Stimulated activated CD8-positive, alpha-beta memory T cell treated with anti-CD3 and anti-CD28 coated beads, Interleukin-12 subunit alpha, Interleukin-12 subunit beta, amount 100 ng/mL, for 24 hours (primary cell): ENCODE results near the gene PRSS21.
A peak's percentile ranks its signal among the peaks of the same experiment; 100 is the strongest.

Experiments
- DNase-seq: peaks from one replicate; pipeline ENCODE4 v3.0.0-alpha.2; 2020; ENCODE audit errors: extremely low read depth

The PRSS21 gene

DNA sequence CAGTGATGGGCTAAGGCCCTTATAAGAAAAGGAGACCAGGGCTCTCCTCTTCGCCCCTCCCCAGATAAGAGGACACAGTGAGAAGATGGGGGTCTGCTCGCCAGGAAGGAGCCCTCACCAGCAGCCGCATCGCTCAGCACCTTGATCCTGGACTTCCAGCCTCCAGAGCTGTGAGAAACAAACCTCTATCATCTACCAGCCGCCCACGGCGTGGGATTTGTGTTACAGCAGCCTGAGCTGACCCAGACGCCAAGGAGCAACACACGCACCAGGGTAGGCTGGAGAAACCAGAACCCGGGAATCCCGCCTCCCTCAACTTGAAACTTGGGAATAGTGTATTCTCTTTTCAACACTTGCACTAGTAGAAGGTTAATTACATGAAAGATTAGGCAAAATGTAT lies 8.9 kb downstream of the PRSS21 start:
- DNase-seq: no peak

DNA sequence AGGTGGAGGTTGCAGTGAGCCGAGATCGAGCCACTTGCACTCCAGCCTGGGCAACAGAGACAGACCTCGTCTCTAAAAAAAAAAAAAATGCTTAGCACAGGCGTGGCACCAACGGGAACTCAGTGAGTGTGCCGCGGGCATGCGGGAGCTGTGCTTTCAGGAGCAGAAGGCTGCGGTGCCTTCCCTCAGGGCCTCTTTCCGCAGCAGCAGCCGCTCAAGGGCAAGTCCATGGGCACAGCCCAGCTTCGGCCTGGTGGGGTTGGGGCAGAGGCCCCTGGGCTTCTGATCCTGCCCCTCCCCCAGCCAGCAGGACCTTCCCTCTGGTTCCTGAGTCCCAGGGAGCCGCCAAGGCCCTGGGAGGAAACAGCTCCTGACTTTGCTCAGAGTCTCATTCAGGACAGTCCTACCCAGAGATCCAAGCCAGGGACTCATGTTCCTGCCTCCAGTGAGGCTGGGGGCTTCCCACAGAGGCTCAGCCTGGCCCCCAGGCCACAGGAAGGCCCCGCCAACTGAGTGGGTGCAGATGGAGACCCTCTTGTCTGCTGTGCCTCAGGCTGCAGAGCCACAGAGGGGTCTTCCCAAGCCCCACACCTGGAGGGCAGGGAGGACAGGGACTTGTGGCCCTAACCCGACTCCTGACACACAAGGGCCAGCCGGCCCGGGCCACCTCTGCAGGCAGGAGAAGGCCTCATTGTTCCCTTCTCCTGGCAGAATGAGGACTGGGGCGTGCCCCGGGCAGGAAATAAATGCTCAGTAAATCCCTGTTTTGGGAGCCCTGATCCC lies 9.7 kb downstream of the PRSS21 start:
- no peak for DNase-seq

- DNase-seq: no peak
Observed at GRCh38 chr16:2827374-2827791, 10.3 kb downstream of the PRSS21 start.

DNA sequence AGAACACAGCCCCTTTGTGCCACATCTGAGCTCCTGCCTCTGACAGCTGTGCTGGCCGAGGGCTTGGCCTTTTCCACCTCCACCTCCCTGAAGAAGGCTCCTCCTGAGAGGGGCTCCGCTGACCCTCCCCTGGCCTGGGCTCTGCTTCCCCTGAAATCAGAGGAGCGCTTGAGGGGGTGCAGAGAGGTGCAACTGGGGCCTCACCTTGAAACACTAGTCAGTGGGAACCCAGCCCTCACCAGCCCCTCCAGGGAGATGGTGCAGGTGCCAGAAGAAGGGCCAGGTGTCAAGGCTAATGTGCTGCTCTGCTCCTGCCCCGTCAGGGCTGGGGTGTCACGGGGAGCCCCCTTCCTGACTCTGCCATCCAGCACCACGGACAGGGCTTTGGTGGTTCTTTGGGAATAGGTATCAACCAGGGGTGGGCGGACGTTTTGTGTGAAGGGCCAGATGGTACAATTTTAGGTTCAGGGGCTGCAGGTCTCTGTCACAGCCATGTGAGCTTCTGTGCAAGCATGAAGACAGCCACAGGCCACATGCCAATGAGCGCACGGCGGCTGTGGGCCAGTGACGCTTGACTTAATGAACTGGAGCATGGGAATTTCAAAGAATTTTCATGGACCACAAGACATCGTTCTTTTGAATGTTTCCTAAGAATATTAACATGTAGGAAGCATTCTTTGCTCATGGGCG lies 10.9 kb downstream of the PRSS21 start:
- no peak for DNase-seq

- DNase-seq: no peak
Observed at GRCh38 chr16:2828521-2828840, 11.4 kb downstream of the PRSS21 start.

DNA sequence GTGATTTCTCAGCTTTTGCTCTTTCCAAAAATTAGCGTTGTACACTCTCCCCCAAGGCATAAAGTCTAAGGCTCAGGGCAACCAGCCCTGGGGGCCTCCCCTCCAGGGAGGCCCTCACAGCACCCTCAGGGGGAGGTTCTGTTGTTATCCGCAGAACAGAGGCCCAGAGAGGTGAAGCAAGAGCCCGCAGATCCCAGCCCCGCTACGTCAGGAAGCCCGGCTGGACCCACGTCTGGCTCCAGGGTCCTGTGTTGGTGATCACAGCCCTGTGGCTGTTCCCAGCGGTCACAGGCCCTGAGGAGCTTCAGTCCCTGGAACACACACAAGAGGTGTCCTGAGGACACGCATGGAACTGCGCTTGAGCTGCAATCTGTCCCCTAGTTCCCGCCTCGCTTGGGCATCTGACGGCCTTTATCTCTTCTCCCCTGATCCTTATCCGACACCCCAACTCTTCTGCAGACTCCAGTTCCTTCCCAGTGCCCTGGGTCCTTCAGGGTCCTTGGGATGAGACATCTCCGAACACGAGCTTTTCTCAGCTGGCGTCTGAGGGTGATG lies 11.9 kb downstream of the PRSS21 start:
- DNase-seq: no peak

DNA sequence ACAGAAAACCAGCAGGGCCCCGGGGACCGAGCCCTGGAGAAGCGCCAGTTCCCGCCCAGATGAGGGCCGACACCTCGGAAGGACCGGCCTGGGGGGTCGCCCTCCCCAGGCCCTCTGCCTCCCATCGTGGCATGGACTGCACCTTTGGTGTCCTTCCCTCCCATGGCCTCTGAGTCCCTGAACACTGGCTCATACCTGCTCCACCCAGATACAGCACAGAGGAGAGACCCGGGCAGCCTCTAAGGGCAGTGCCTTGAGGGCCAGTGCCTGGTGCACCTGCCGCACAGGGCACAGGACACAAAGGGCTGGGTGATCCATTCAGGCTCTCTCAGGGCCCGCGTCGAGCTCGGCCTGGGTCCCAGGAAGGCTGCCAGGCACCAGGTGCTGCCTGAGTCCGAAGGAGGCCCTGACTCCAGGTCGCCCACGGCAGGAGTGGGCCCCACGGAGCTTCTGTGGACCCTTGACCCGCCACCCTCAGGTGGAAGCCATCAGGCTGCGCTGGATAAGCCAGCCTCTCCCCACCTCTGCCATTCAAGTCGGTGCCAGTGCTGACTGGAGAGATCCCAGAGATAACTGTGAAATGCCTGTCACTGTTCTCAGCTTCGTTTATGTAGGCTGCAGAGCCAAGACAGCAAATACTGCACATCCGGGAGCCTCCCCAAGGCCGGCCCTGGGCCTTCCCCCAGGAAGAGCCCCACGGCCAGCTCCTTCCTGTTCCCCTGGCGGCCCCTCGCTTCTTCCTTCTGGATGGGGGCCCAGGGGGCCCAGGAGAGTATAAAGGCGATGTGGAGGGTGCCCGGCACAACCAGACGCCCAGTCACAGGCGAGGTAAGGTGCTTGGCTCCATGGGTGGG lies 12.7 kb downstream of the PRSS21 start, which contains the start of gene ZG16B:
Gene ZG16B, plus strand, starts transcription at position 803 of the 854 bp plus-strand sequence. CDS start 139 bp downstream, outside the sequence.
- DNase-seq: no peak

DNA sequence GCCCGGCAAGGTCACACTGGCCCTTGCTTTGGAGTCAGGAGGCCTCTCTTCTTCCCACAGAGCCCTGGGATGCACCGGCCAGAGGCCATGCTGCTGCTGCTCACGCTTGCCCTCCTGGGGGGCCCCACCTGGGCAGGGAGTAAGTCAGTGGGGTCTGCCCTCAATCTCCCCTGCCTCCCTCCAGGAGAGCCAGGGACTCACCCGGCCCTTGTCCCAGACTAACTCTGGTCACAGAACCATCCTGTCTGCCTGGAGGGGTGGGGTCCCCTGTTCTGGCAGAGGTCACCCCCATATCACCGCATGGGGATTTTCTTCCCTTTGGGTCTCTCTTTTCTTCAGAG lies 13.3 kb downstream of the PRSS21 start:
- no peak for DNase-seq

DNA sequence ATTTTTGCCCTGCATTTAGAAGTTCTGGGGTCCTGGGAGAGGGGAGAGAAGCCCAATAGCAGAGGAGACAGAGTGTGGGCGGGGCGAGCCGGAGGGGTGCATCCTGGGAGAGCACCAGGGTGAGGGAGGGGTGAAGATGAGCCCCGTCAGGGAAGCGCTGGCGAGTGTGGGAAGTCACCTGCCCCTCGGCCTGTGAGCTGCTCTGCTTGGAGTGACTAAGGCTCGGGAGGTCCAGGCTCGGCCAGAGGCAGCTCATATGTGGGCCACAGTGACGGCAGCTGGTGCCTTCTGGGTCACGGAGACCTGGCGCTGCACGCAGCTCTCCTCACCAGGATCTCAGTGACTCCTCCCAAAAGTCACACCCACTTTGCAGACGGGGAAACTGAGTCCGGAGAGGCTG lies 14.2 kb downstream of the PRSS21 start:
- DNase-seq: no peak

GRCh38 chr16:2833776-2834175 lies 16.7 kb downstream of the PRSS21 start:
- DNase-seq: no peak

- no peak for DNase-seq
Observed at GRCh38 chr16:2834968-2835367, 17.9 kb downstream of the PRSS21 start.

GRCh38 chr16:2835638-2836493 lies 18.8 kb downstream of the PRSS21 start:
- DNase-seq: no peak

DNA sequence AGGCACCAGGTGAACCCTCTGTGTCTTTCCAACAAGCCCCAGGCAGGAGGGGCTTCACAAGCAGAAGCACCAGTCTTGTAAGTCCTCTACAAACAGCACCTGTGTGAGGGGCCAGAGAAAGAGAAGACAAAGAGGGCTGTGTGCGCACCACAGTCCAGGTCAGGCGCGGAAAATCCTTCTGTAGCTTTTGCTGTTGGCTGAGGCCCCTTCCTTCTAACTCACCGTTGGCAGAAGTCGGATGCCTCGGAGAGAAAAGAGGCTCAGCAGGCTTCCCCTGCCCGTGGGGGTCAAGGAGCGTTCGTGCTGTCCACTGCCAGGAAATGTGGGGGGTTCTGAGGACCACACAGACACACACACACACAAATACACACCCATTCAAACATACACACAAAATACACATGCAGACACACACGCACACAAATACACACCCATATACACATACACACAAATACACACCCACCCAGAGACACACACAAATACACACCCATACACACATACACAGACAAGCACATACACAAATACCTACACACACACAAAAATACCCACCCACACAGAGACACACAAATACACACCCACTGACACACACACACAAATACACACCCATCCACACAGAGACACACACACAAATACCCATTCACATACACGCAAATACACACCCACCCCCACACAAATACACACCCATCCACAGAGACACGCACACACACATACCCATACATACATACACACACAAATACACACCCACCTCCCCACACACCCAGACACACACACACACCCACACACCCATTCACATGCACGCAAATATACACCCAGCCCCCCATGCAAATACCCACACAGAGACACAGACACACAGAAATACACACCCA lies 19.8 kb downstream of the PRSS21 start:
- DNase-seq: no peak

DNA sequence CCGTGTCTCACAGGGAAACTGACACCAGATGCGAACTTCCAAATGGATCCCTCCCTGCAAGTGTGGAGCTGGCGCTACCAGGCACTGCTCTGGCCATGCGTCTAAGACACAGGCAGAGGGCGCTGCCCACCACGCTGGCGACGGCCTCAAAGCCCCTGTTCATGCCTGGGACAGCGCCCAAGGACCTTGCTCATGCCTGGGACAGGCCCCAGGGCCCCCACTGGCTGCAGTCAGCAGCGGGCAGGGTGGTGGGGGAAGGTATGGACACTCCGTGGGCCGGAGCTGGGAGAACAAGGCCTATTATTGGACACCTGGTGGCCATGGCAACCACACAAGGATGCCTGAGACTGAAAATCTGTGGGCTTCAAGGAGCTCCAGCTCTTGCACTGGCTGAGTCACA lies 21.9 kb downstream of the PRSS21 start:
- peak; percentile 17 for DNase-seq

- DNase-seq: no peak
Observed at GRCh38 chr16:2839650-2840450, 22.8 kb downstream of the PRSS21 start.

DNA sequence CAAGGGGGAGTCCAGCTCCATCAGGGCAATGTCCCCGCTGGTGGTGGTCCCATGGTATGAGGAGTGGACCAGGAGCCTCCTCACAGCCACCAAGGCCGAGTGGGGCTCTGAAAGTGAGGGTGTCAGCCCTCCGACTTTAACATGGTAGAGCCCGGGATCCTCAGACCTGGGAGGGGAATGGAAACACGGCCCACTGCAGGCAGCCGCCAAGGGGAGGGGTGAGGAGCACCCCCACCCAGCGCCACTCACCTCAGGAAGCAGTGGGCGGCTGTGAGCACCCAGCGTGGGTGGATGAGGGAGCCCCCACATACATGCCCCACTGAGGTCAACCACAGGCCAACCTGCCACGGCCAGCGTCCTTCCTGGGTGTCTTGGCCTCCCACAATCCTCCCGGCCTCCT lies 23.9 kb downstream of the PRSS21 start:
- no peak for DNase-seq

GRCh38 chr16:2841606-2842339 lies 24.7 kb downstream of the PRSS21 start:
- no peak for DNase-seq

DNA sequence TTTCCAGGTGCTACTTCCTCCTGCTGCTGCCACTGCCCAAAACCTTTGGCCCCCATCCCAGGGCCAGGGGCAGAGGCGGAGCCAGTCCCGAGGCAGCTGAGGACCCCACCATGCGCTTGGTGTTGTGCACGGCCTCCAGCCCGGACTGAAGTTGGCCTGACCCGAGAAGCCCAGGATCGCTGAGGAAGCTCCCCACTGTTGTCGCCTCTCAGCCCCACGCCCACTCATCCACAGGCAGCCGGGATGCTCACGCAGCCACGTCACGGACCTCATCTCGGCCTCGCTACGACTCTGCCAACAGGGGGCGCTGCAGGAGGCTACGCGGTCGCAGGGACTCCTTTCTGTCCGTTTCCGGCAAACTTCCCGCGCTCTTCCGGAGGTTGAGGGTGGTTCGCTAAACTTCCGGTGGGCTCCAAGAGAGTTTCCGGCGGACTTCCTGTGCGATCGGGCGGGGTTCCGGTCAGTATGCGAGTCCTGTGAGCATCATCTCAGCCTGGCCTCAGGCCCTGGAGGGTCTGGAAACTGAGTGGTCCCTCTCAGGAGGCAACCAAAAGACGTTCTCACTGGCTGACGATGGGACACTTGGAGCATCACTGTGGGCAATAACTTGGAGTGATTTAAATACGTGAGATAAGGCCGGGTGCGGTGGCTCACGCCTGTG lies 25.4 kb downstream of the PRSS21 start:
- peak; percentile 71 for DNase-seq
